Progenitor cell of endocrine pancreas (in vitro differentiated cells): Measurements from ENCODE around the gene ZNF14. TPM values are rescaled to one million over a fixed set of nuclear protein-coding genes. Genes with fewer than 3 reads are reported as not detected.
A peak's percentile ranks its signal among the peaks of the same experiment; 100 is the strongest.

Experiments
- DNase-seq: peaks from one replicate; pipeline ENCODE4 v3.0.0; 2021; ENCODE audit warnings: low spot score; ENCODE audit not compliant: unreplicated experiment
- H3K27ac Mint-ChIP-seq: 2 replicates; pipeline ENCODE4 v1.8.0; 2021; ENCODE audit warnings: mild to moderate bottlenecking, moderate library complexity, mixed read lengths
- H3K27me3 Mint-ChIP-seq: 2 replicates; pipeline ENCODE4 v1.8.0; 2021; ENCODE audit warnings: mixed read lengths
- H3K36me3 Mint-ChIP-seq: 2 replicates; pipeline ENCODE4 v1.8.0; 2022; ENCODE audit warnings: mixed read lengths; ENCODE audit not compliant: insufficient read depth
- H3K4me1 Mint-ChIP-seq: 2 replicates; pipeline ENCODE4 v1.8.0; 2021; ENCODE audit warnings: low read depth, mixed read lengths
- H3K4me3 Mint-ChIP-seq: 2 replicates; pipeline ENCODE4 v1.8.0; 2021; ENCODE audit warnings: low read depth, mild to moderate bottlenecking, moderate library complexity, mixed read lengths
- H3K9me3 Mint-ChIP-seq: 2 replicates; pipeline ENCODE4 v1.8.0; 2021; ENCODE audit warnings: low read depth, mixed read lengths
- CTCF ChIP-seq: fragments of 200-600 bp; sonication (generic); IDR thresholded peaks from one replicate; pipeline ENCODE4 v1.5.0; 2021; ENCODE audit warnings: antibody characterized with exemption, mild to moderate bottlenecking; ENCODE audit not compliant: unreplicated experiment
- total RNA-seq: library from RNA; stranded (reverse); gene quantifications from 2 replicates; pipeline ENCODE4 v1.2.1, GENCODE V29; 2021

Gene ZNF14
- total RNA-seq, 1 donor from 2014 or later = 12.4 TPM

GRCh38 chr19:19748249-19748938 is 15.5 kb upstream of the ZNF14 start:
- H3K27ac Mint-ChIP-seq = no peak overlapping the region
- no peaks in the 10 kb centered on the region for H3K36me3 Mint-ChIP-seq
- TF ChIP-seq CTCF = no peak
- no peaks in the 10 kb centered on the region for H3K9me3 Mint-ChIP-seq
- H3K4me1 Mint-ChIP-seq = no peaks in the 10 kb centered on the region
- H3K4me3 Mint-ChIP-seq = no peak overlapping the region
- no peak for DNase-seq
- H3K27me3 Mint-ChIP-seq = peaks cover 8% of the 10 kb centered on the region

- no peaks in the 10 kb centered on the region for H3K9me3 Mint-ChIP-seq
- no peak overlapping the region for H3K4me3 Mint-ChIP-seq
- no peak for DNase-seq
Measured at GRCh38 chr19:19747357-19748220, 14.7 kb upstream of the ZNF14 start.

GRCh38 chr19:19746286-19747213 is 13.6 kb upstream of the ZNF14 start:
- TF ChIP-seq CTCF = peak; percentile 10
- Mint-ChIP-seq H3K4me1 (no peaks in the 10 kb centered on the region), H3K27me3 (peaks cover 8% of the 10 kb centered on the region), H3K27ac (no peak overlapping the region), H3K4me3 (no peak overlapping the region), H3K9me3 (no peaks in the 10 kb centered on the region), H3K36me3 (no peaks in the 10 kb centered on the region)
- DNase-seq = no peak

More at GRCh38 chr19:19747357-19748220, 14.7 kb upstream of the ZNF14 start:
- Mint-ChIP-seq H3K4me1 (no peaks in the 10 kb centered on the region), H3K36me3 (no peaks in the 10 kb centered on the region), H3K27ac (no peak overlapping the region), H3K27me3 (peaks cover 8% of the 10 kb centered on the region)
- TF ChIP-seq CTCF = no peak

- H3K4me3 Mint-ChIP-seq = no peak overlapping the region
- H3K36me3 Mint-ChIP-seq = no peaks in the 10 kb centered on the region
- no peak overlapping the region for H3K27ac Mint-ChIP-seq
- peaks cover 8% of the 10 kb centered on the region for H3K27me3 Mint-ChIP-seq
- no peak for TF ChIP-seq CTCF
- H3K9me3 Mint-ChIP-seq = no peaks in the 10 kb centered on the region
- no peaks in the 10 kb centered on the region for H3K4me1 Mint-ChIP-seq
- no peak for DNase-seq
Measured at GRCh38 chr19:19745496-19746285, 12.8 kb upstream of the ZNF14 start.
